GM18511 (cell line): ENCODE data around the gene SCOC.
"Not testable (repeated sequence)": the region's sequence is repeated elsewhere in the genome, so short reads cannot be mapped to it uniquely, and the experiment has no call there.

Experiments used
- ATAC-seq: cut with Tn5 transposase; IDR thresholded peaks from one replicate; pipeline ENCODE4 v1.9.1; 2021; ENCODE audit warnings: mild to moderate bottlenecking, moderate library complexity; ENCODE audit not compliant: unreplicated experiment

Gene SCOC

GRCh38 chr4:140359562-140360427, 13.7 kb upstream of the SCOC start:
- ATAC-seq: peak; percentile 97

DNA sequence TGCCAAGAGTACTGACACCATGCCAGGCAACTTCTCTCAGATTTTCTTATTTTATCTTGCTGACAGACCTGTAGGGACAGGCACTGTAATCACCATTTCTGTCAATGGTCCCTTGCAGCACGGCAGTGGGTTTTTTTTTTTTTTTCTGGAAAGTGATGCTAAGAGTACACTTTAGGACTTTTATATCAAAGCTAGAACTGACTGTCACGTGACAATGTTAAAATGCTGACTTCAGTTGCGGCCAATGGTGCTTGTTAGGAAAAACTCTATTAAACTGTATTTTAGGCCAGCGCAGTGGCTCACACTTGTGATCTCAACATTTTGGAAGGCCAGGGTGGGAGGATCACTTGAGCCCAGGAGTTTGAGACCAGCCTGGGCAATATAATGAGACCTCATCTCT, 12.3 kb upstream of the SCOC start:
- ATAC-seq: no peak

GRCh38 chr4:140363051-140363450, 10.4 kb upstream of the SCOC start:
- ATAC-seq: no peak

DNA sequence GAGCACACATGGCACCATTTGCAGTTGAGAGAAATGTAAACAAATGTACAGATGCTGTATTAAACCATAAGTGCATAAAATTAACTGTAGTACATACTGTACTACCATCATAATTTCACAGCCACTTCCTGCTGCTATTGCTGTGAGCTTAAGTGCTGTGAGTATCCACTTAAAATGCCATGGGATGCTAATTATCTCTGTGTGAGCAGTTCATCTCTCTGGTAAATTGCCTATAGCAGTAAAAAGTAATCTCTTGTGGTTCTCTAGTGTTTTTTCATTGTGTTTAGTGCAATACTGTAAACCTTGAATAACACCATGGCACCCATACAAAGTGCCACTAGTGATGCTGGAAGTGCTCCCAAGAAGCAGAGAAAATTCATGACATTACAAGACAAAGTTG, 9.9 kb upstream of the SCOC start:
- ATAC-seq: no peak

- no peak for ATAC-seq
Measured at GRCh38 chr4:140367738-140368137, 5.7 kb upstream of the SCOC start.

DNA sequence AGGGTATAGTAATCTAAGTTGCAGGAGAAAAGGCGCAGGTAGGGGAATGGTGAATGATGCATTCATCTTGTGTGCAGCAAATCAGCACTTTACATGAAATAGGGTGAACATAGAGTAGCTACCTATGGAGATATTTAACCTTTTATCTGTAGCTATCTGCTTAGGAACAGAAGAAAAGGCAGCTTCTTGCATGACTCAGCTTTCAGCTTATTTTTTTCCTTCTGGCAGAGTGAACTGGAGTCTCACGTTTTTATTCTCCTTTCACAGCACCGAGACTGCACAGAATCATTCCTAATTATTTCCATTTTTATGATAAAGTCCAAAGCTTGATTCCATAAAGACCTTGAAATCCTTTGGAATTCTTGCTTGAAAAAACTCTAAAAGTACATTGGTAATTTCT, 4.8 kb upstream of the SCOC start:
- no peak for ATAC-seq

DNA sequence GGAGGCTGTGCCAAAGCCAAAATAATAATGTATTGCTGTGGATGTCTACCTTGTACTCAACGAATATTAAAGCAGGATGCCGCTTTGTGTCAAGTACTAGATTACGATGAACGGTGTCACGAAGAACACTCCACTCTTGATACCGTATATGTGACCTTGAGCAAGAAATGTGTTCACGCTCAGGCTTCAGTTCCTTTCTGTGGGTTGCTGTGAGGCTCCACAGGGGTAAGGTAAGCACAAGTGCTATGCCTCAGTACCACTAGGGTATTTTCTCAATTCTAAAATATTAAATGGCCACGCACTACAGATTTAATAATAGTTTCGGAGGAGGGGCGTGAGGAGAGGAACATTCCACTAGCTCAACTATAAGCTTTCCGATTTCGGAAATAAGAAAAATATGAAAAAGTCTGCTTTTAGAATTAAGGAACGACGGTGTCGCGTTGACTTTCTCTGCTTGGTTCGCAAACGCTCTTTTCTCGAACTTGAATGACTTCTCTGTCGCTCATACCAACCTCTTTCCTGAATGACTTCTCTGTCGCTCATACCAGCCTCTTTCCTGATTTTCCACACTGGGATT, 607 bp upstream of the SCOC start:
- ATAC-seq: peak; percentile 69

DNA sequence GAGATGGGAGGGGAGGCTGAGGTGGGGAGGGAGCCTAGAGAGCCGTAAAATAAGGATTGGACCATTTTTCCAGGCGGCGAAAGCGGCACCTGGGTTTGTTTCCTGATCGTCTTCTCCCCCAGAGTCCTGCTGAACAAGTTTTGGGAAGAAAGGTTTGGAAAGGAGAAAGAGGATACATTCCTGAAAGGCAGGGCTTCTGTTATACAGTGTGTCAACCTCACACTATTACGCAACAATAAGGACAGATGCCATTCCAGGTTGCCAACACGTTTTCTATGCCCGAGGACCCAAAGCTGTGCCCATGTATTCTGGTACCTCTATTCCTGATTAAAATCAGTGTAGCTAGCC, 658 bp downstream of the SCOC start:
- no peak for ATAC-seq

GRCh38 chr4:140382732-140383131, 9.3 kb downstream of the SCOC start:
- ATAC-seq: no peak

DNA sequence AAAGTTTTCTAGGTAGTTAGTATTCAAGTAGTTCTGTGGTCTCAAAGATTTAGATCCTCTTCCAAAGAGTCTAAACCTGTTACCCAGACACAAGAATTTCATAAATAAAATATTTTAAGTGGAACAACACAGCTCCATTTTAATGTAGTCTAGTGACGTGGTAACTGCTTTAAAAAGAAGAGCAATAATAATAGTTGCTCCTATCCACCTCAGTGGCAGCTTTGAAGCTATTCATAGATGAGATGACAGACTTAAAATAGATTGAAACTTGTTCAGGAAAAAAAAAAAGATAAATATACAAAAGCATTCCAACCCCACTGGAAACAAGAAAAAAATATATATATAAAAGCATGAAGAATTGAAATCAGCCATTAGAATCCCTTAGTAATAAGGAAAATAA, 14.6 kb downstream of the SCOC start:
- ATAC-seq: no peak

- ATAC-seq: no peak
Measured at GRCh38 chr4:140395668-140396067, 22.2 kb downstream of the SCOC start.

GRCh38 chr4:140400111-140400510, 26.7 kb downstream of the SCOC start:
- ATAC-seq: no peak

DNA sequence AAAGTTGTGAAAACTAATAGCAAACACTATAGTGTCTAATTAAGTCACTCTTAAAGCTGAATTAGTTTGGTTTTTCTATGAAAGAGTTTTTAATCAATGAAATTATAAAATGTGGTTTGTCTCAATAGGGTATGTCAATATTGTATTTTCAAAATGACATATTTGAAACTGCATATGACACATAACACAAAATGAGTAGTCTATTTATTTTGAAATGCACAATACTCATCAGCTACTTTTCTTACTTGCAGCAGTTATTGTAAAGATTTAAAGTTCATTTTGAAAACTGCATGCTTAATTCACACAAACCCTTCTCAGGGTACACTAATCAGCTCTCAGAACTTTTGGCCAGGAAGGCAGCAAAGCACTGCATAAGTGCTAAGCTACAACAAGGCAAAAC, 32.8 kb downstream of the SCOC start:
- ATAC-seq: no peak

DNA sequence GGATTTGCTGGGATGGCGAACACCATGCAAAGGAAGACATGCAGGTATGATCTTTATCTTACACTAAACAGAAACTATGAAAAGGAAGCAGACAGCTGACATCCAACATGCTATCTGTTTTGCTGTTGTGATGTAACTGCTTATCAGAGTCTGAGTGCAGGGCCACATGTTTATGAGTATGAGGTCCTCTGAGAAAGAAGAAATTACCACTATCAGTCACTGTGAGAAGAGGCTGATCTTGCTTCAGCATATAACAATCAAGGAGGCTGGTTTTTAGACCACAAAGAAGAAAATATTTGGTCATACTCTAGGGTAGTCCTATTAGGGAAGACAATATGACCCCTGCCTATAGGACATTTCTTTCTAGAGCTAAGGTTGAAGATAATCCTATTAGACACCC, 35.5 kb downstream of the SCOC start:
- ATAC-seq: no peak

- not testable (repeated sequence) for ATAC-seq
Measured at GRCh38 chr4:140413130-140413969, 39.9 kb downstream of the SCOC start.

DNA sequence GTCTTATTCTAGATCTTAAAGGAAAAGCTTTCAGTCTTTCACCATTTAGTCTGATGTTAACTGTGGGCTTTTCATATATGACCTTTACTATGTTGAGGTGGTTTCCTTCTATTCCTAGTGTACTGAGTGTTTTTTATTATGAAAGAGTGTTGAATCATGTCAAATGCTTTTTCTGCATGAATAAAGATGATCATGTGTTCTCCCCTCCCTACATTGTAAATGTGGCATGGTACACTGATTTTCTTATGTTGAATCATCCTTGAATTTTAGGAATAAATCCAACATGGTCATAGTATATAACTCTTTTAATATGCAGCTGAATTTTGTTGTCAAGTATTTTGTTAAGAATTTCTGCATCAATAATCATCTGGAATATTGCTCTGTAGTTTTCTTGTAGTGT, 49.7 kb downstream of the SCOC start:
- no peak for ATAC-seq

DNA sequence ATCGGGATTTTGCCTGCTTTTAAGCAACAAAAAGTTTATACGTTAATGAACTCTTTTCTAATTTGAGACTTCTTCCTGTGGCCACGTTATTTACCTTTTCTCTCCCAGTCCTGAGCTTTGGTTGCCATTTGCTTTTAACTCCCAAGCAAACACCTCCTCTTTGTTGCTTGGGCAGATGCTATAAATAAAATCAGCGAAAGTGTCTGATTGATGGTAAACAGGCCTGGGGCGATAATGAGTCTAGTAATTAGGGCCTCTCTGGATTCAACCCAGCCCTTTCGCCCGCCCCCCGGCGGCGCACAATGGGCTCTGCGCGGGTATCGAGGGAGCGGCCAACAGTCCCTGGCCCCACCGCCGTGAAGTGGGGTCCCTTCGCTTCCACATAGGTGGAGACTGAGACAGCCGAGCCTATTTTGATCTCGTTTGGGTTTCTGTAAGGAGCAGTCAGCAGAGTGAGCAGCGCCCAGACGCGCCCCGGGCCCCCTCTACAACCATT, 53.2 kb downstream of the SCOC start:
- peak; percentile 19 for ATAC-seq

GRCh38 chr4:140427106-140427918, 53.9 kb downstream of the SCOC start, which contains the start of gene CLGN:
Gene CLGN, minus strand, starts transcription at chr4:140427648. Its CDS starts 14,570 bp downstream, at chr4:140413078.
- ATAC-seq: peak; percentile 87

- no peak for ATAC-seq
Measured at GRCh38 chr4:140427919-140428471, 54.5 kb downstream of the SCOC start.
